Measurements from ENCODE around the gene LAMC2.

LAMC2 gene

DNA sequence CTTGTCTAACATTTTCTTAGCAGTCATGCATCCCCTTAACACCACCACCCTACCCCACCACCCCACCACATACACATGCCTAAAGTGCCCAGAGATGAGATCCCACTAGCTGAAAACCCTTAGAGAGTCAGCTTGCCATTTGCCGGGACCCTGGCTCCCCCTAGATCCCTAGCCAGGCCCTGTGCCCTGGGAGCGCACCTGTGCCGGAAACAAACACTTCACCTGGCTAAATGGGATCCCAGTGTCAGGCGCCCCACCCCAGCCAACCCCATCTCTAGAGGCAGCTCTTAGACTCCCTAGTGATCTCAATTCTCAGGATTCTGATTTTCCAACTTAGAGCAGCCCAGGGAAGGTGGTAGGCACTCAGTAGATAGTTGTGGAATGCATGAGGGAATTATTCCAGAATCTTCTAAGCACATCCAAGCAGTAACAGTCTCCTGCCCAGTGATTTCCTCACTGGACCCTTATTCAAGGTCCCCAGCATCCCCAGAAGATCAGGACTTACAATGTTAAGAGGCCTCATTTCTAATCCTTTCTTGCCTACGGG is 105.2 kb downstream of the LAMC2 start:
- no peak for DNase-seq

DNA sequence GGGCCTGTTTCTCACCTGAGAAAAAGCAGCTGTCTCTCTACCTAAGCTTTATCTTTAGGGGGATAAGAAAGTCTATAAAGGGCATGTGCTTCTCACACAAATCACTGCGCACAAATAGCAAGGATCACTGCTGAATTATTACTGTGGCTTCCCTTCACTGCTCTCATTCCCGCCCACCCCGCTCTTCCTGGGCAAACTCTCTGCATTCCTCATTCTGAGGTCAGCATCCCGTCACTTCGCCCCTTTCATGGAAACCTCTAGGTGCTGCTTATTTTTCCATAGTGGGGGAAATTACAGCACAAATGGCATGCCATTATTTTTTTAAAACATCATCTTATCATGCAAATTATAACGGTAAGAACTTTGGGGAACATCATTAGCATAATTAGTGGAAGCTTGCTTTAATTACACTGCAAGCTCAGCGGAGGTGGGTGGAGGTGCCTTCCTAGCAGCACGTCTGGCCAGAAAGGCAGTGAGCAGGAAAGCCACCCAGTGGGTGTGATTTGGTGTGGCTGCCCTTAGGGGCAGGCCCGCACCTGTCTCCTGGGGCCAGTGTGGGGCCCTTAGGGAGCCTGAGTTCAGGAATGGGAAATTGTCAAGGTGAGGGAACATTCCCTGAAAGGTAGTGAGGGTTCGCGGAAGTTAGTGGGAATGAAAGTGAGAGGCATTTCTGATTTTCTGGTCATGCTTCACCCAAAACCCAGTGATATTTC is 105.9 kb downstream of the LAMC2 start:
- no peak for DNase-seq

DNA sequence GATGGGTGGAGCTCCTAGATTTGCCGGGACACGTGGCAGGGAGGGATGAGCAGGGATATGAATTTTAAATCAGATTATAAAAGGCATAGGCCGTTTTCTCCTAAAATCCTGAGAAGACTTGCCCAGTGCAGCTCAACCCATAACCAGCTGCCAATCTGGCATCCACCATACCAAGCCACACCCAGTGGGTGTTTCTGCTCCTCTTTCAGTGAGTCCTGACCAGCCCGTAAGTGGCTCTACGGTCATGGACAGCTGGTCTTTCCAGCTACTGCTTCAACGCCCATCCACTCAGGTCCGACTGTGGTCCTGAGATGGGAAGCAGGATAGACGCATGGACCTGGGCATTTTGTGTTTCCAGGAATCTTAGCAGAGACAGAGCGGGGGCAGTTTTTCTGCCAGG is 107.2 kb downstream of the LAMC2 start:
- DNase-seq, result no peak

DNA sequence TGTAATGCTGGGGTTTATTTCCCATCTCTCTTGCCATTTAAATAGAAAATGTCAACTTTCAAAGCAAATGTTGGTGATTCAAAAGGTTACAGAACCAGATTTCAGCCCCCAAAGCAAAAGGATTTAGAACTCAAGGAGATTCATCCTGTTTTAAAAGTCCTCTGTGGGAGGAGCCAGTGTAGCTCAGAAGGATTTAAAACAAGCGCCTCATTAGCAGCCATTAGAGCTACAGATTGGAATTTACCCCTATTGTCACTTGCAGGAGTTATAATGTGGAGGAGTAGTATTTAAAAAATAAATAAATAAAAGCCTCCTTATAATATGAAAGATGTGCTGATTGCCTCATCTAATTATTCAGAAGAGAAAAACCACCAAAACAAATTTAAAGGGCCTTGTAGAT is 107.8 kb downstream of the LAMC2 start:
- DNase-seq, result no peak

All from activated effector memory CD4-positive, alpha-beta T cell treated with anti-CD3 and anti-CD28 coated beads, Interleukin-2, amount 50 U/mL, for 16 hours (primary cell).